GM12878 (cell line): Measurements from ENCODE around the gene OR52M1. TPM values are rescaled to one million over a fixed set of nuclear protein-coding genes. Genes with fewer than 3 reads are reported as not detected.

ENCODE experiments used
- ATAC-seq: fragments of 200-7000 bp; cut with Tn5 transposase; 3 replicates; pipeline ENCODE4 v1.9.1; 2020; ENCODE audit warnings: mild to moderate bottlenecking, moderate library complexity
- BruUV-seq: library from RNA; stranded (reverse); fragments of 400-500 nt; replicated peaks from 2 replicates; lab custom pipeline; 2021; lab: Mats Ljungman, UMichigan
- CTCF ChIA-PET: fragments of 300-600 bp; sonication (Branson Sonifier 250); formaldehyde crosslinking; extraction: SDS; loops from one replicate; lab custom pipeline; 2021; ENCODE audit warnings: inconsistent platforms; lab: Yijun Ruan, JAX
- POLR2A ChIA-PET: fragments of 350-600 bp; formaldehyde crosslinking; extraction: SDS; loops from one replicate; lab custom pipeline; 2021; ENCODE audit warnings: inconsistent platforms; lab: Charles Lee
- RAD21 ChIA-PET: fragments of 300-600 bp; sonication (Branson Sonifier 250); formaldehyde crosslinking; loops from one replicate; lab custom pipeline; 2023; ENCODE audit warnings: antibody characterized with exemption; ENCODE audit not compliant: unreplicated experiment; lab: Charles Lee
- SMC1A ChIA-PET: fragments of 300-600 bp; sonication (Branson Sonifier 250); formaldehyde crosslinking; loops from one replicate; lab custom pipeline; 2023; ENCODE audit not compliant: unreplicated experiment, uncharacterized antibody; lab: Charles Lee
- DNase-seq: peaks from one replicate; pipeline ENCODE4 v3.0.0-alpha.2; 2011; ENCODE audit warnings: low read depth, low spot score
- FAIRE-seq: peaks from 3 replicates; lab custom pipeline; 2011; peaks lifted over from hg19 to GRCh38; lab: Jason Lieb, UNC
- H2AFZ ChIP-seq: 2 replicates; pipeline ENCODE4 v1.6.0; 2011; ENCODE audit warnings: low read depth, low read length, control low read depth; ENCODE audit not compliant: control insufficient read depth
- H3K27ac ChIP-seq: 2 replicates; pipeline ENCODE4 v1.5.1; 2011; ENCODE audit warnings: control low read depth; ENCODE audit not compliant: control insufficient read depth, insufficient read depth
- H3K27me3 ChIP-seq, 2 experiments: replicated peaks in 1 of 2; 2 replicates each; pipeline versions ENCODE4 v1.6.0 to v1.6.1; 2011; ENCODE audit warnings: low read length in 1 of 2; ENCODE audit not compliant: control insufficient read depth in 2 of 2, insufficient read depth in 2 of 2
- H3K36me3 ChIP-seq, 2 experiments: 2 replicates each; pipeline ENCODE4 v1.5.1; 2011; ENCODE audit warnings: low read length in 1 of 2; ENCODE audit not compliant: control insufficient read depth in 2 of 2, insufficient read depth in 2 of 2
- H3K4me1 ChIP-seq: 2 replicates; pipeline ENCODE4 v1.6.1; 2011; ENCODE audit warnings: mild to moderate bottlenecking, low read length, moderate library complexity, mixed read lengths; ENCODE audit not compliant: control insufficient read depth, insufficient read depth
- H3K4me2 ChIP-seq: 2 replicates; pipeline ENCODE4 v1.6.0; 2011; ENCODE audit warnings: control low read depth; ENCODE audit not compliant: control insufficient read depth, insufficient read depth
- H3K4me3 ChIP-seq: fragments of 200-600 bp; sonication (generic); 2 replicates; pipeline ENCODE4 v1.5.1; 2016
- H3K79me2 ChIP-seq: 2 replicates; pipeline ENCODE4 v1.6.0; 2011; ENCODE audit warnings: low read length; ENCODE audit not compliant: control insufficient read depth, insufficient read depth
- H3K9ac ChIP-seq: 2 replicates; pipeline ENCODE4 v1.8.0; 2011; ENCODE audit warnings: low read length, control low read depth, mixed read lengths; ENCODE audit not compliant: control insufficient read depth, insufficient read depth
- H3K9me3 ChIP-seq: replicated peaks from 3 replicates; pipeline ENCODE4 v1.5.1; 2011; ENCODE audit warnings: mild to moderate bottlenecking, low read length; ENCODE audit not compliant: control insufficient read depth, insufficient read depth
- H4K20me1 ChIP-seq: 2 replicates; pipeline ENCODE4 v1.6.0; 2011; ENCODE audit not compliant: control insufficient read depth, insufficient read depth
- EGR1 ChIP-seq, 2 experiments: IDR thresholded peaks; 1 replicate in 1 of 2; 2 replicates in 1 of 2; pipeline ENCODE4 v1.6.1; 2011 to 2012; ENCODE audit warnings: low read depth in 2 of 2, low read length in 2 of 2, borderline replicate concordance in 1 of 2, mild to moderate bottlenecking in 1 of 2, moderate library complexity in 1 of 2
- ETV6 ChIP-seq, 2 experiments: fragments of 450-650 bp in 1 of 2; IDR thresholded peaks in 1 of 2; conservative IDR thresholded peaks in 1 of 2; 2 replicates each; pipeline ENCODE4 v1.6.1; 2014; ENCODE audit warnings: antibody characterized with exemption in 1 of 2, borderline replicate concordance in 1 of 2, low read depth in 1 of 2, mild to moderate bottlenecking in 1 of 2, moderate library complexity in 1 of 2
- FOXK2 ChIP-seq: fragments of 450-650 bp; IDR thresholded peaks from 2 replicates; pipeline ENCODE4 v1.6.1; 2017; ENCODE audit warnings: mild to moderate bottlenecking, moderate library complexity
- MTA3 ChIP-seq: IDR thresholded peaks from 2 replicates; pipeline ENCODE4 v1.6.1; 2012; ENCODE audit warnings: low read length, inconsistent platforms, borderline replicate concordance
- NBN ChIP-seq: fragments of 450-650 bp; IDR thresholded peaks from 2 replicates; pipeline ENCODE4 v1.6.1; 2016
- RCOR1 ChIP-seq: conservative IDR thresholded peaks from 2 replicates; pipeline ENCODE4 v1.6.1; 2012; ENCODE audit warnings: low read depth, low read length, improper control_type of control experiment
- STAT3 ChIP-seq: IDR thresholded peaks from 2 replicates; pipeline ENCODE4 v1.6.1; 2011; ENCODE audit warnings: low read depth, low read length, improper control_type of control experiment
- WRNIP1 ChIP-seq: IDR thresholded peaks from 2 replicates; pipeline ENCODE4 v1.6.1; 2011; ENCODE audit warnings: low read depth, low read length, improper control_type of control experiment, borderline replicate concordance
- YBX1 ChIP-seq: fragments of 450-650 bp; IDR thresholded peaks from 2 replicates; pipeline ENCODE4 v1.6.1; 2016; ENCODE audit warnings: antibody characterized with exemption
- ZNF274 ChIP-seq: IDR thresholded peaks from one replicate; pipeline ENCODE4 v1.8.0; 2011; ENCODE audit not compliant: insufficient read length, insufficient read depth
- ZSCAN29 ChIP-seq: fragments of 450-650 bp; IDR thresholded peaks from 2 replicates; pipeline ENCODE4 v1.6.1; 2017; ENCODE audit warnings: mild to moderate bottlenecking, moderate library complexity
- ZZZ3 ChIP-seq: IDR thresholded peaks from 2 replicates; pipeline ENCODE4 v1.6.1; 2011; ENCODE audit warnings: low read depth; ENCODE audit not compliant: control insufficient read depth, insufficient read length
- WGBS: methylation state at CpG from one replicate; pipeline ENCODE4 v1.1.6; 2016; ENCODE audit warnings: low lambda C conversion rate; ENCODE audit not compliant: insufficient replicate concordance, insufficient coverage; ENCODE audit errors: missing lambda C conversion rate; 5-methylcytosine and 5-hydroxymethylcytosine counted together
- in situ Hi-C: fragments of 300-500 bp; cut with MboI; formaldehyde crosslinking; loops from 9 replicates; pipeline ENCODE4 v1.14.3; 2018; ENCODE audit warnings: mixed read lengths
- intact Hi-C: fragments of 100-400 bp; cut with micrococcal nuclease; formaldehyde crosslinking; loops from one replicate; pipeline ENCODE4 v1.14.2; 2022; ENCODE audit not compliant: unreplicated experiment
- polyA plus RNA-seq, 11 experiments: library from polyadenylated mRNA; depleted of rRNA in 4 of 11; unstranded in 6 of 11; stranded (reverse) in 5 of 11; fragments of >200 nt; fragmentation: Nextera tagmentation in 4 of 11; fragmentation: Illumina TruSeq in 1 of 11; extraction: Ambion mirVana in 4 of 11; extraction: Trizol in 1 of 11; gene quantifications; 1 replicate in 1 of 11; 2 replicates in 10 of 11; pipeline versions ENCODE4 v1.2.1 to v1.2.3, GENCODE V29; 2011 to 2016; ENCODE audit warnings: inconsistent platforms in 2 of 11, missing spikeins in 2 of 11, low read depth in 1 of 11
- total RNA-seq, 4 experiments: library from RNA; depleted of rRNA in 3 of 4; stranded (reverse); fragments of >200 nt in 3 of 4; fragmentation: Illumina TruSeq in 1 of 4; extraction: Trizol in 1 of 4; gene quantifications; 2 replicates each; pipeline versions ENCODE4 v1.2.1 to v1.2.3, GENCODE V29; 2013 to 2021
- TF ChIP-seq, protein P1 (sequence below): IDR thresholded peaks from 2 replicates; pipeline ENCODE4 v1.6.1; 2012; ENCODE audit warnings: low read depth, low read length, improper control_type of control experiment
- TF ChIP-seq, protein P2 (sequence below): fragments of 450-650 bp; IDR thresholded peaks from 2 replicates; pipeline ENCODE4 v1.6.1; 2014; ENCODE audit warnings: mild to moderate bottlenecking

The OR52M1 gene
- total and polyA plus RNA-seq, 10 of the 15 experiments (the other 5 are each of a cell fraction or from before 2014, with no cell fraction given), result not detected

DNA sequence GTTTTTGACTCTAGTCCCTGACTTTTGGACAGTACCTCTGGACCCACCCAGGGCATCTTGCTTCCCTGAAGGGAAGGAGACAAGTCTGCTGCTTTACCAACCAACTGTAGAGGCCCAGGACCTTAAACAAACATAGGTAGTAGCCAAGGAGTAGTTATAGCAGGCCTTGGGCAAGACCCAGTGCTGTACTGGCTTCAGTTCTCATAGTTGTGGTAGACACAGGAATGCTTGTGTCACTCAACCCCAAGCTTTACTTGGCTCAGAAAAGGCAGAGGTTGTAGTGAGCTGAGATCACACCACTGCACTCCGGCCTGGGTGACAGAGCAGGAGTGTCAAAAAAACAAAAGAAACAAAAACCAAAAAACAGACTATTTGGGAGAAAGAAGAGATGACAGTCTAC is 21.3 kb upstream of the OR52M1 start:
- Histone ChIP-seq H3K27ac (no peak overlapping the region), H3K9ac (no peak overlapping the region), H3K79me2 (no peaks in the 10 kb centered on the region), H3K9me3 (no peaks in the 10 kb centered on the region), H3K4me2 (no peak overlapping the region), H3K4me1 (no peaks in the 10 kb centered on the region), H4K20me1 (no peaks in the 10 kb centered on the region), H3K4me3 (no peak overlapping the region), H3K36me3 (no peaks in the 10 kb centered on the region), H3K27me3 (no peaks in the 10 kb centered on the region; a peak in 3 of 4 replicates), H2AFZ (no peak overlapping the region)
- POLR2A ChIA-PET, result no interaction called here
- CTCF ChIA-PET, result no interaction called here
- 0% methylated on average over 1 of the region's 1 CpG for WGBS
- no TSS peak for BruUV-seq
- ATAC-seq, result no peak
- RAD21 ChIA-PET, result no interaction called here
- in situ Hi-C loops (no loop called here), intact Hi-C loops (no loop called here)
- SMC1A ChIA-PET, result no interaction called here
- TF ChIP-seq ZSCAN29 (no peak), WRNIP1 (no peak), YBX1 (no peak), ETV6 (conservative IDR thresholded peaks at IDR 0.05 in 1 of 2, IDR thresholded peaks at IDR 0.05 in 1 of 2; ENCODE audit: borderline replicate concordance in 1 of 2, low read depth in 1 of 2) (no peak), MTA3 (no peak), RCOR1 (no peak), ZZZ3 (no peak), STAT3 (no peak)
- DNase-seq, result no peak
- FAIRE-seq, result no peak

DNA sequence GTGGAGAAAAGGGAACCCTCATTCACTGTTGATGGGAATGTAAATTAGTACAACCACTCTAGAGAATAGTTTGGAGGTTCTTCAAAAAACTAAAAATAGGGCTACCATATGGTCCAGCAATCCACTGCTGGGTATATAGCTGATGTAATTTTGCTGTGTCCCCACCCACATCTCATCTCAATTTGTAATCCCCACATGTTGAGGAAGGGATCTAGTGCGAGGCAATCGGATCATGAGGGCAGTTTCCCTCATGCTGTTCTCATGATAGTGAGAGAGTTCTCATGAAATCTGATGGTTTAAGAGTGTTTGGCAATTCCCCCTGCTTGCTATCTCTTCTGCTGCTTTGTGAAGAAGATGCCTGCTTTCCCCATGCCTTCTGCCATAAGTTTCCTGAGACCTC is 17.1 kb upstream of the OR52M1 start:
- ChIA-PET POLR2A (no interaction called here), SMC1A (no interaction called here), CTCF (interaction anchor here (1.1 kb wide), 1 partner anchor 11 kb away, joined by 4 read pairs; no protein-coding TSS in a partner anchor), RAD21 (no interaction called here)
- FAIRE-seq, result no peak
- BruUV-seq, result no TSS peak
- intact Hi-C loops (no loop called here), in situ Hi-C loops (no loop called here)
- Histone ChIP-seq H3K4me1 (no peaks in the 10 kb centered on the region), H4K20me1 (no peaks in the 10 kb centered on the region), H3K36me3 (no peaks in the 10 kb centered on the region), H3K79me2 (no peaks in the 10 kb centered on the region), H3K4me2 (no peak overlapping the region), H2AFZ (no peak overlapping the region), H3K9ac (no peak overlapping the region), H3K9me3 (no peaks in the 10 kb centered on the region), H3K4me3 (no peak overlapping the region), H3K27me3 (no peaks in the 10 kb centered on the region; a peak in 2 of 4 replicates), H3K27ac (no peak overlapping the region)
- ATAC-seq, result no peak
- DNase-seq, result no peak
- 49% methylated on average over 2 of the region's 2 CpGs for WGBS
- TF ChIP-seq, protein P1, sequence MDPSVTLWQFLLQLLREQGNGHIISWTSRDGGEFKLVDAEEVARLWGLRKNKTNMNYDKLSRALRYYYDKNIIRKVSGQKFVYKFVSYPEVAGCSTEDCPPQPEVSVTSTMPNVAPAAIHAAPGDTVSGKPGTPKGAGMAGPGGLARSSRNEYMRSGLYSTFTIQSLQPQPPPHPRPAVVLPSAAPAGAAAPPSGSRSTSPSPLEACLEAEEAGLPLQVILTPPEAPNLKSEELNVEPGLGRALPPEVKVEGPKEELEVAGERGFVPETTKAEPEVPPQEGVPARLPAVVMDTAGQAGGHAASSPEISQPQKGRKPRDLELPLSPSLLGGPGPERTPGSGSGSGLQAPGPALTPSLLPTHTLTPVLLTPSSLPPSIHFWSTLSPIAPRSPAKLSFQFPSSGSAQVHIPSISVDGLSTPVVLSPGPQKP, result no peak
- TF ChIP-seq, protein P2, sequence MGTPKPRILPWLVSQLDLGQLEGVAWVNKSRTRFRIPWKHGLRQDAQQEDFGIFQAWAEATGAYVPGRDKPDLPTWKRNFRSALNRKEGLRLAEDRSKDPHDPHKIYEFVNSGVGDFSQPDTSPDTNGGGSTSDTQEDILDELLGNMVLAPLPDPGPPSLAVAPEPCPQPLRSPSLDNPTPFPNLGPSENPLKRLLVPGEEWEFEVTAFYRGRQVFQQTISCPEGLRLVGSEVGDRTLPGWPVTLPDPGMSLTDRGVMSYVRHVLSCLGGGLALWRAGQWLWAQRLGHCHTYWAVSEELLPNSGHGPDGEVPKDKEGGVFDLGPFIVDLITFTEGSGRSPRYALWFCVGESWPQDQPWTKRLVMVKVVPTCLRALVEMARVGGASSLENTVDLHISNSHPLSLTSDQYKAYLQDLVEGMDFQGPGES, result no peak
- TF ChIP-seq FOXK2 (no peak), ZNF274 (no peak), EGR1 (IDR thresholded peaks at IDR 0.05; ENCODE audit: borderline replicate concordance in 1 of 2, low read depth in 2 of 2, low read length in 2 of 2) (no peak), NBN (no peak)
